ENCODE data around the gene LMO4. TPM values are rescaled to one million over a fixed set of nuclear protein-coding genes. Genes with fewer than 3 reads are reported as not detected.

Gene LMO4, protein sequence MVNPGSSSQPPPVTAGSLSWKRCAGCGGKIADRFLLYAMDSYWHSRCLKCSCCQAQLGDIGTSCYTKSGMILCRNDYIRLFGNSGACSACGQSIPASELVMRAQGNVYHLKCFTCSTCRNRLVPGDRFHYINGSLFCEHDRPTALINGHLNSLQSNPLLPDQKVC
- 103 and 122 TPM in 2 replicates for total RNA-seq

GRCh38 chr1:87328272-87329050 lies at the start of gene LMO4:
Gene LMO4, plus strand, starts transcription at chr1:87328880. Its CDS starts 3,136 bp downstream, at chr1:87332016.

Measured in smooth muscle cell of the umbilical artery (primary cell).